Measurements from ENCODE around the gene MAD2L2. TPM values are rescaled to one million over a fixed set of nuclear protein-coding genes. Genes with fewer than 3 reads are reported as not detected.

Gene MAD2L2
- total RNA-seq, 6 experiments from 2014 or later, result 31.7 to 48.8 (median 42.2) TPM

DNA sequence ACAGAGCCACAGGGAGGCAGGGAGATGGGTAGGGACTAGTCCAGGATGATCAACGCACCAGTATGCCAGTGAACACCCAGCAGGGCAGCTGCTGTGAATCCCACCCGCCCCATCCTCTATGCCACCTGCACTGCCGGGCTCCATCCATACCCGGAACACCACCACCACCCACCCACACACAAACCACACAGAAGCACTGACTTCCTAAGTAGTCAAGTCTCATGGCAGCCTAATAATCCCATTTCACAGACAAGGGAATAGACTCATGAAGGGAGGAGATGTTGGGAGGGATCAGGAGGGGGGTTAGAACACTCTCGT, 16.9 kb upstream of the MAD2L2 start:
- Mint-ChIP-seq H3K27ac (no peak overlapping the region), H3K4me3 (no peak overlapping the region), H3K4me1 (ENCODE audit: low read depth) (peaks cover 12% of the 10 kb centered on the region), H3K27me3 (ENCODE audit: insufficient read depth) (peaks cover 20% of the 10 kb centered on the region), H3K36me3 (ENCODE audit: low read depth) (no peaks in the 10 kb centered on the region), H3K9me3 (no peaks in the 10 kb centered on the region)
- DNase-seq, result no peak
- TF ChIP-seq, protein P1, sequence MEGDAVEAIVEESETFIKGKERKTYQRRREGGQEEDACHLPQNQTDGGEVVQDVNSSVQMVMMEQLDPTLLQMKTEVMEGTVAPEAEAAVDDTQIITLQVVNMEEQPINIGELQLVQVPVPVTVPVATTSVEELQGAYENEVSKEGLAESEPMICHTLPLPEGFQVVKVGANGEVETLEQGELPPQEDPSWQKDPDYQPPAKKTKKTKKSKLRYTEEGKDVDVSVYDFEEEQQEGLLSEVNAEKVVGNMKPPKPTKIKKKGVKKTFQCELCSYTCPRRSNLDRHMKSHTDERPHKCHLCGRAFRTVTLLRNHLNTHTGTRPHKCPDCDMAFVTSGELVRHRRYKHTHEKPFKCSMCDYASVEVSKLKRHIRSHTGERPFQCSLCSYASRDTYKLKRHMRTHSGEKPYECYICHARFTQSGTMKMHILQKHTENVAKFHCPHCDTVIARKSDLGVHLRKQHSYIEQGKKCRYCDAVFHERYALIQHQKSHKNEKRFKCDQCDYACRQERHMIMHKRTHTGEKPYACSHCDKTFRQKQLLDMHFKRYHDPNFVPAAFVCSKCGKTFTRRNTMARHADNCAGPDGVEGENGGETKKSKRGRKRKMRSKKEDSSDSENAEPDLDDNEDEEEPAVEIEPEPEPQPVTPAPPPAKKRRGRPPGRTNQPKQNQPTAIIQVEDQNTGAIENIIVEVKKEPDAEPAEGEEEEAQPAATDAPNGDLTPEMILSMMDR (IDR thresholded peaks at IDR 0.05), result no peak

DNA sequence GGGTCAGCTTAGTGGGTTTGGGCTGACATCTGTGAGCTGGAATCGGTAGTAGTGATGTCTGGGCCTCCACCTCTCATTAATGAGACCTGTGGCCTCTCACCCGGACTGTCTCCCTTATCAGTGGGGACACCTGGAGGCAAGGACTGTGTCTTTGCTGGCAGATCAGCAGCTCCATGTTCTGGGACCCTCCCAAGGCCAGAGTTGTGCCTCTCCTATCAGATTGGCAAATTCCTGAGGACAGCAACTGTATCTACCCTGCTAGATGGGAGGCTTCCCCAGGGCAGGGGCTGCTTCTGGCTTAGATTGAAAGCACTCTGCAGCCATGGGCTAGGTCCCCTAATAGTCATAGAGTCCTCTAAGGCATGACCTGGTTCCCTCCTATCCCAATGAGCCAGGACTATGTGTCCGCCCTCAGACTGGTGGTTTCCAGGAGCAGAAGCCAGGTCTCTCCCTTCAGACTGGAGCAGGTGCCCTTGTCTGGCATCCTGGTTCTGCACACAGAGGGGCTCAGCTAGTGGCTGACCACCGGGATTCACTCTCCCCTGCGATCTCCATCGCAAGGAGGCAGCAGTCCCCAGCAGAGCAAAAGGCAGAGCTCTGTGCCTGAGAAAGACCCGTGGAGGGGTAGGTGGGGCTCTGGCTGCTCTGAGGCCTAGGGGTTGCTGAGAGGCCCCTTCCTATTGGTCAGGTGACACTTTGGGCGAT, 16.4 kb upstream of the MAD2L2 start:
- Mint-ChIP-seq H3K27me3 (ENCODE audit: insufficient read depth) (peaks cover 24% of the 10 kb centered on the region), H3K27ac (no peak overlapping the region), H3K4me3 (no peak overlapping the region), H3K4me1 (ENCODE audit: low read depth) (peaks cover 17% of the 10 kb centered on the region), H3K36me3 (ENCODE audit: low read depth) (no peaks in the 10 kb centered on the region), H3K9me3 (no peaks in the 10 kb centered on the region)
- TF ChIP-seq, protein P1 (IDR thresholded peaks at IDR 0.05), result no peak
- no peak for DNase-seq

DNA sequence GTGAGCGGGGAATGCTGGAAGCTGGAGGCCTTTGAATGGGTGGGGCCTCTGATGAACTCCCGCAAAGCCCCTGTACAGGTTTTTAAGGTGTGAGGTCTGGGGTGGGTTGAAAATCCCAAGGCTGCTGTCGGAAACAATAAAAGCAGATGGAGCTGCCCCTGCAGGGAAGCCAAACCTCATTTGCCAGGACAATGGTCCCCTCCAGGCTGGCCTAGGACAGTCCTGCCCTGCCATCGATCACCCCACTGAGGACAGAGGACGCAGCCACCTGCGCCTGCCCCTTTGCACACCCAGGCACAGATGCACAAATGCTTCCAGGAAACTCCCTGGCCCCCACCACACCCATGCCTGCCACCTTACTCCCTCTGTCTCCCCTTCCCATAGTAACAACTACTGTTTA, 14.9 kb upstream of the MAD2L2 start:
- Mint-ChIP-seq H3K4me3 (no peak overlapping the region), H3K27ac (no peak overlapping the region), H3K27me3 (ENCODE audit: insufficient read depth) (peaks cover 29% of the 10 kb centered on the region), H3K4me1 (ENCODE audit: low read depth) (peaks cover 17% of the 10 kb centered on the region), H3K9me3 (no peaks in the 10 kb centered on the region), H3K36me3 (ENCODE audit: low read depth) (no peaks in the 10 kb centered on the region)
- TF ChIP-seq, protein P1 (IDR thresholded peaks at IDR 0.05), result no peak
- DNase-seq, result no peak

DNA sequence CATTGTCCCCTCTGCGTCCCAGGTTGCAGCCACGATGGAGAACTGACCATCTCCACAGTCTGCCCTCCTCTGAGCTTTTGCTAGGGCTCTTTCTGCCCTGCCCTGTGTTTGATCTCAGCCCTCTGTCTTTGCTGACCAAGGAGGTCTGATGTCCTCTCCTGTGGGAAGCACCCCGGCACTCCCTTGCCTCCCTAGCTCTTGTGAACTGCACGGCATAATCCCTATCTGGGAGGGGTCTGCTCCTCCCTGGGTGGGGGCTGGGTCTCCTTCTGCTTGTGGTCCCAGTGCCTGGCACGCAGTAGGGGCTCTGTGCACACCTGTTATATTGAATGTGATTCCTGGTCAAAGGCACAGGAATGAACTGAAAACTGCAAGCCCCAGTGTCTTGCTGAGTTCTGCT, 13.0 kb upstream of the MAD2L2 start:
- H3K4me1 Mint-ChIP-seq (ENCODE audit: low read depth), result peaks cover 17% of the 10 kb centered on the region
- H3K27me3 Mint-ChIP-seq (ENCODE audit: insufficient read depth), result peaks cover 35% of the 10 kb centered on the region
- H3K27ac Mint-ChIP-seq, result no peak overlapping the region; the same call in 1 of the 2 replicates
- H3K4me3 Mint-ChIP-seq, result no peak overlapping the region
- H3K9me3 Mint-ChIP-seq, result no peaks in the 10 kb centered on the region
- TF ChIP-seq, protein P1 (IDR thresholded peaks at IDR 0.05), result no peak
- DNase-seq, result no peak
- H3K36me3 Mint-ChIP-seq (ENCODE audit: low read depth), result no peaks in the 10 kb centered on the region

DNA sequence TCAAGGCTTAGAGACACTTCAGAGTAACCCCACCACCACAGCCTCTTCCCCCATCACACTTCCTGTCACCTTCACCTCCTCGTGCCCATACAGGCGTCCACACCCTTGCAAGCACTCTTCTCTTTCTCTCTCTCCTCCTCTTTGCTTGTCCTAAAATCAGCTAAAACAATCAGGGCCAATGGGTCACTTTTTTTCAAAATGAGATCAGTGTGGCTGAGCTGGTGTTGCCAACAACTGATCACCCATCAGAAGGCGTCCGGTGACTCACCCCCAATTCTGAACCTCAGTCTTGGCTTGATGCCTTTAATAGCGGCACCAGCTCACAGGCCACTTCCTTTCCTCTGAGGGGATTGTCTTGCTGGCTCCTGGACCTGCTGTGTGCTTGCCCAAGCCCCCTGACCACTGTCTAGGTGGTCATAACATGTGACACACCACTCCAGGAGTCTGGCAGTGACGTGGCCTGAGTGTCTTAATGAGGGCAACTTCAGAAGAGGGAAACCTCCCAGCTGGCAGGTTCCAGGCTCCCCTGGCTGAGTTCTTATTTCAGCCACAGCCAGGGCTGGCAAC, 12.2 kb upstream of the MAD2L2 start:
- DNase-seq, result peak; percentile 81
- Mint-ChIP-seq H3K9me3 (no peaks in the 10 kb centered on the region), H3K27me3 (ENCODE audit: insufficient read depth) (peaks cover 35% of the 10 kb centered on the region), H3K27ac (no peak overlapping the region; the same call in 1 of the 2 replicates), H3K36me3 (ENCODE audit: low read depth) (no peaks in the 10 kb centered on the region), H3K4me1 (ENCODE audit: low read depth) (peaks cover 17% of the 10 kb centered on the region), H3K4me3 (peak overlapping the region; percentile 49)
- TF ChIP-seq, protein P1 (IDR thresholded peaks at IDR 0.05), result no peak
